Measurements from ENCODE around the gene FAM168A.

The FAM168A gene

DNA sequence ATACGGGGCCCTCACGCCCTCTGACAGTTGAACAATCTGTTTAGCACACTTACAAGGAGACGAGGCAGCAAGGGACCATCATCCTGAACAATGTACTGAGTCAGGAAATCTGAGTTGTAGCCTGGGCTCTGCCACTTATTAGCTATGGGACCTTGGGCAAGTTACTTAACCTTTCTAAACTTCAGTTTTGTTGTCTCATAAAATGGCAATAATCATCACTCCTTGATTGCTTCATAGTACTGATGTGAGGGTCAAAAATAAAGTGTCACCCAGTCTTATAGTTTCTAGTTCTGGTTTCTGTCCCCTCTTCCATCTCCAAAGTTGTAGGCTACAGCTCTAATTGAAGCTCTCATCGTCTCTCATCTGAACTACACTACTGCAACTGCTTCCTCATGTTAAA is 175.0 kb downstream of the FAM168A start:
- no peak overlapping the region for H3K27ac Mint-ChIP-seq
- H3K4me1 Mint-ChIP-seq (ENCODE audit: low read depth), result peaks cover 2% of the 10 kb centered on the region
- H3K9me3 Mint-ChIP-seq, result no peaks in the 10 kb centered on the region
- DNase-seq (ENCODE audit: low spot score), result no peak
- H3K36me3 Mint-ChIP-seq (ENCODE audit: low read depth), result peaks cover 7% of the 10 kb centered on the region
- no peak overlapping the region for H3K4me3 Mint-ChIP-seq
- no peaks in the 10 kb centered on the region for H3K27me3 Mint-ChIP-seq (ENCODE audit: low read depth)

GRCh38 chr11:73420136-73420535 is 177.8 kb downstream of the FAM168A start:
- DNase-seq (ENCODE audit: low spot score), result no peak
- Mint-ChIP-seq H3K4me3 (no peak overlapping the region), H3K9me3 (no peaks in the 10 kb centered on the region), H3K27ac (no peak overlapping the region), H3K4me1 (ENCODE audit: low read depth) (peaks cover 3% of the 10 kb centered on the region), H3K27me3 (ENCODE audit: low read depth) (no peaks in the 10 kb centered on the region), H3K36me3 (ENCODE audit: low read depth) (peaks cover 12% of the 10 kb centered on the region)

- H3K36me3 Mint-ChIP-seq (ENCODE audit: low read depth), result peaks cover 13% of the 10 kb centered on the region
- H3K4me1 Mint-ChIP-seq (ENCODE audit: low read depth), result peaks cover 7% of the 10 kb centered on the region
- no peaks in the 10 kb centered on the region for H3K27me3 Mint-ChIP-seq (ENCODE audit: low read depth)
- no peak for DNase-seq (ENCODE audit: low spot score)
- no peak overlapping the region for H3K27ac Mint-ChIP-seq
- H3K9me3 Mint-ChIP-seq, result no peaks in the 10 kb centered on the region
- H3K4me3 Mint-ChIP-seq, result no peak overlapping the region
These were observed 181.1 kb downstream of the FAM168A start for GRCh38 chr11:73416786-73417185.

- Mint-ChIP-seq H3K27me3 (ENCODE audit: low read depth) (no peaks in the 10 kb centered on the region), H3K36me3 (ENCODE audit: low read depth) (peaks cover 14% of the 10 kb centered on the region), H3K4me3 (no peak overlapping the region), H3K9me3 (no peaks in the 10 kb centered on the region), H3K4me1 (ENCODE audit: low read depth) (peaks cover 7% of the 10 kb centered on the region), H3K27ac (no peak overlapping the region)
- no peak for DNase-seq (ENCODE audit: low spot score)
These were observed 181.9 kb downstream of the FAM168A start for GRCh38 chr11:73415854-73416615.

DNA sequence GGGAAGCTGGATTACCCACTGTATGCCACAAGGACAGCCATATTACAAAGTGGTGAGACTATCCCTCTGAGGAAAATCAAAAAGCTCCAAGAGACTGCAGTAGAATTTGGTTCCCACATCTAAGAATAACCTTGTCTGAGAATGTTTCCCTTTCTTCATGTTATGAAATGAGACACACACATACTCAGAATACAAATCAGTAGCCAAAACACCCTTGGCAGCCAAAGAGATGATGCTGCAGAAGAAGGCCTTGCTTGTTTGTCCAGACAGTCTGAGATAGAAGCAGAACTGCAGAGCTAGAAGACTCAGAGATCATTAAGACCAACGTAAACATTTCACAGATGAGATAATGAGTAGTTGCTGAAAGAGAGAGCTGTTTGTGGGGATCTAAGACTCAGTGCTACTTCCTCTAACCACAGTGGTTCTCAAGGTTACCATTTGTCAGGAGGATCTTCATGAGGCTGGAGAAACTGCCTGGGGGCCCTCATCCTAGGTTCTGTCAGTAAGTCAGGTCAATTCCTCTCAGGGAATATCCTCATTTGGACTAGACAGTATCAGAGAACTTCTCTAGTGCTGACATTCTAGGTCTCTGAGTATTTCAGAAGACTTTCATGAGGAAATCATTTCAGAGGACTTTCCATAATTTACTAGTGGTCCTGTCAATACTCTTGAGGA is 182.8 kb downstream of the FAM168A start:
- H3K4me1 Mint-ChIP-seq (ENCODE audit: low read depth), result peaks cover 7% of the 10 kb centered on the region
- no peak overlapping the region for H3K27ac Mint-ChIP-seq
- H3K4me3 Mint-ChIP-seq, result no peak overlapping the region
- H3K27me3 Mint-ChIP-seq (ENCODE audit: low read depth), result no peaks in the 10 kb centered on the region
- H3K9me3 Mint-ChIP-seq, result no peaks in the 10 kb centered on the region
- no peak for DNase-seq (ENCODE audit: low spot score)
- H3K36me3 Mint-ChIP-seq (ENCODE audit: low read depth), result peaks cover 14% of the 10 kb centered on the region

DNA sequence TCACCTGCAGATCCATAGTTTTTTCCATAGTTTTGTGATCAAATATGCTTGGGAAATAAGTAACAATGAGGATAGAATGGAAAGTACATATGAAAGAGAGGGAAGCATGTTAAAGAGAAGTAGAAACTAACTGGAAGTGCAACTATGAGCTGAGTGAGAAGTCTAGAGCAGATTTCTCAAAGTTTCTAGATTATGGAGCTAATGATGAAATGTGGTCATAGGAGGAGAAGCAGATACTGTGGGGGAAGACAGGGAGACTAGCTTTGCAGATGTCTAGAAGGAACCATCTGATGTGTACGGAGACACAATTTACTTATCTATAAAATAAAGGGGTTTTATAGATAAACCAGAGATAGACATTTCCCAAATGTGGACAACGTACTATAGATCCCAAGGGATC is 184.7 kb downstream of the FAM168A start:
- no peak for DNase-seq (ENCODE audit: low spot score)
- Mint-ChIP-seq H3K4me1 (ENCODE audit: low read depth) (peaks cover 7% of the 10 kb centered on the region), H3K27me3 (ENCODE audit: low read depth) (no peaks in the 10 kb centered on the region), H3K27ac (no peak overlapping the region), H3K4me3 (no peak overlapping the region), H3K9me3 (no peaks in the 10 kb centered on the region), H3K36me3 (ENCODE audit: low read depth) (peaks cover 20% of the 10 kb centered on the region)

- DNase-seq (ENCODE audit: low spot score), result no peak
- Mint-ChIP-seq H3K36me3 (ENCODE audit: low read depth) (peaks cover 22% of the 10 kb centered on the region), H3K27me3 (ENCODE audit: low read depth) (no peaks in the 10 kb centered on the region), H3K27ac (no peak overlapping the region), H3K9me3 (no peaks in the 10 kb centered on the region), H3K4me1 (ENCODE audit: low read depth) (peaks cover 7% of the 10 kb centered on the region), H3K4me3 (no peak overlapping the region)
These were observed 185.6 kb downstream of the FAM168A start for GRCh38 chr11:73412308-73412707.

DNA sequence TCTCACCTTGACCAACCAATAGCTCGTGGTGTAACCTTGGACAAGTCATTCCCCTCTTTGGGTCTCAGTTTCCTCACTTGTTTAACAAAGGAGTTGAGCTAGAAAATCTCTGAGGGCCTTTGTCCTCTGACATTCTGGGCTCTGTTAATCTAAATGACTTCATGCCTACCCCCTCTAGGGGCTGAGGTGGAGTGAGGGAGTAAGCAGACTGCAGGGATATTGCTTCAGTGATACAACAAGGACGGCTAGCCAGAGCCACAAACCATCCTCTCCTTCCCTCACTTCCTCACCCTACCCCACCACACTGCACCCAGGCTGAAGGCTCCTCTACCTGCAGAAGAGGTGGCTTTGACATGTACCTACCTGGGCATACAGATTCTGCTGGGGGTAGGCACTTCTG is 186.9 kb downstream of the FAM168A start:
- no peak for DNase-seq (ENCODE audit: low spot score)
- Mint-ChIP-seq H3K4me3 (no peak overlapping the region), H3K36me3 (ENCODE audit: low read depth) (peaks cover 24% of the 10 kb centered on the region), H3K27me3 (ENCODE audit: low read depth) (no peaks in the 10 kb centered on the region), H3K9me3 (no peaks in the 10 kb centered on the region), H3K4me1 (ENCODE audit: low read depth) (peaks cover 7% of the 10 kb centered on the region), H3K27ac (no peak overlapping the region)

DNA sequence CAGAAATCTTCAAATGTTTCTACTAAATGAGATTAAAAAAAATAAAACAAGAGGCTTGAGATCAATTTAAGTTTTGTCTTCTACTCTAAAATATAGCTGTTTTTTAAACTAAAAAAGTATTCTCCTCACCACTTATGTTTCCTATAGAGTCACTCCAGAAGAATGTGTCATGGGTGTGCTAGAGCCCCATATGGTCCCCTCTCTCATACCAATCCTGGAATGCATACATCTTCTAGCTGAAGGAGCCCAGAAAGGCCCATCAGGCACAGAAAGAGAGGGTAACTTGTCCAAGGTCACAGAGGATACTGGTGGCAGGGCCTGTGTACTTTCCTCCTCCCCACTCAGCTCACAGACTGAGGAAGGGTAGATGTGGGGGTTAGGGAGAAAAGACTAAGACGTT is 187.3 kb downstream of the FAM168A start:
- Mint-ChIP-seq H3K4me1 (ENCODE audit: low read depth) (peaks cover 5% of the 10 kb centered on the region), H3K27me3 (ENCODE audit: low read depth) (no peaks in the 10 kb centered on the region), H3K27ac (no peak overlapping the region), H3K9me3 (no peaks in the 10 kb centered on the region), H3K4me3 (no peak overlapping the region), H3K36me3 (ENCODE audit: low read depth) (peaks cover 24% of the 10 kb centered on the region)
- DNase-seq (ENCODE audit: low spot score), result no peak

DNA sequence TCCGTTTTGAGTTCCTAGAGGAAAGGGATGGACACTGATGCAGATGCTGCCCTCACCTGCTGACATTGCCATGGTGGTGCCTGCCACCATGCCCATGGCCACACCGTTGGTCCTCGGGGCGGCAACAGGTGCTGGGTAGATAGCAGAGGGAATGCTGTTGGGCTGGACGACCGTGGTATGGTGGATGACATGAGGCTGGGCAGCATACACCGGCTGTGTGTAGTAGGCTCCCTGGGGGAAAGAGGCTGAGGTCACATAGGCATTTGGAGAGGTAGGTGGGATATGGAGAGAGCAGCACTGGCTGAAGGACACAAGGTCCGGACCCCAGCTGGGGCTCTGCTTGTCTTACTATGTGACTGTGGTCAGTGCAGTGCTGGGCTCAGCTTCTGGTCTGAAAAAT is 188.5 kb downstream of the FAM168A start:
- H3K4me3 Mint-ChIP-seq, result no peak overlapping the region
- no peaks in the 10 kb centered on the region for H3K4me1 Mint-ChIP-seq (ENCODE audit: low read depth)
- peaks cover 26% of the 10 kb centered on the region for H3K36me3 Mint-ChIP-seq (ENCODE audit: low read depth)
- H3K27ac Mint-ChIP-seq, result no peak overlapping the region
- H3K27me3 Mint-ChIP-seq (ENCODE audit: low read depth), result no peaks in the 10 kb centered on the region
- no peaks in the 10 kb centered on the region for H3K9me3 Mint-ChIP-seq
- no peak for DNase-seq (ENCODE audit: low spot score)

DNA sequence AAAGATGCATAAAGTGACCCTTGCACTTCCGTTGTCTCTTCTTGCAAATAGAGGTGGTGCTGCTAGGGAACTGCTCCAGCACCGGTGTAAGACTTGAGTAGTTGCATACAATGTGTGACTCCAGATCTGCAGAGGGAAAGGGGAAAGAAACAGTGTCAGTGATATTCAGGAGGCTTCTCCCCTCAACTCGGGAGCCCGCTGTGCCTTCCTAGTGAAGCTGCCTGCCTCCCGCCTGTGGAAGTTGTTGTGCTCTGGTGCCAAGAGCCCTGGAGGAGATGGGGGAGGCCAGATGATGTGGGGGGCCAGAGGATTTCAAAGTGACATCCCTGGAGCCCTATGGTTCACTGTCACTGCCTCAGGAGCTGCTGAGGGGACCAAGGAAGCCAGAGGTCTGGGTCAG is 191.3 kb downstream of the FAM168A start:
- H3K4me3 Mint-ChIP-seq, result no peak overlapping the region
- peaks cover 24% of the 10 kb centered on the region for H3K36me3 Mint-ChIP-seq (ENCODE audit: low read depth)

DNA sequence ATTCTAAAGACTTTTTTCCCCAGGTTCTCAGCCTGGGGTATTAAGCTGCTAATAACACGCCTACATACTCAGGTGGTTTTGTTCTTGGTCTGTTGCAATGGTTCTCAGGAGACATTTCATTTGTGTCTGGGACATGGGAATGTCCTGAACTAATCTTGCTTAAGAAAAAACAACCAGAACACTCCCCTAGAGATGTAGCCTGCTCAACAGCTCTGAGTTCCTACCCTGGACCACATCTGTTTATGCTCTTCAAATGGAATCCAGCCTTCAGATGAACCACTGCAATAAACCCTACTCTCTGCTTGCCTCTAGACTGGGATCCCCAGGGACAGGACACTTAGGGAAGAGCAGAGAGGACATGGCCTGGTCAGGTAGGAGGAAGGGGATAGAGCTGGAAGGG is 191.8 kb downstream of the FAM168A start:
- no peaks in the 10 kb centered on the region for H3K4me1 Mint-ChIP-seq (ENCODE audit: low read depth)
- DNase-seq (ENCODE audit: low spot score), result no peak
- H3K4me3 Mint-ChIP-seq, result no peak overlapping the region
- H3K9me3 Mint-ChIP-seq, result no peaks in the 10 kb centered on the region
- H3K27me3 Mint-ChIP-seq (ENCODE audit: low read depth), result no peaks in the 10 kb centered on the region
- no peak overlapping the region for H3K27ac Mint-ChIP-seq
- H3K36me3 Mint-ChIP-seq (ENCODE audit: low read depth), result peaks cover 24% of the 10 kb centered on the region

More for the DNA sequence above, 191.3 kb downstream of the FAM168A start:
- no peak for DNase-seq (ENCODE audit: low spot score)
- H3K4me1 Mint-ChIP-seq (ENCODE audit: low read depth), result no peaks in the 10 kb centered on the region
- H3K27me3 Mint-ChIP-seq (ENCODE audit: low read depth), result no peaks in the 10 kb centered on the region
- H3K9me3 Mint-ChIP-seq, result no peaks in the 10 kb centered on the region
- H3K27ac Mint-ChIP-seq, result no peak overlapping the region

GRCh38 chr11:73405146-73405510 is 192.8 kb downstream of the FAM168A start:
- H3K36me3 Mint-ChIP-seq (ENCODE audit: low read depth), result peaks cover 24% of the 10 kb centered on the region
- DNase-seq (ENCODE audit: low spot score), result no peak
- H3K4me3 Mint-ChIP-seq, result no peak overlapping the region
- H3K4me1 Mint-ChIP-seq (ENCODE audit: low read depth), result no peaks in the 10 kb centered on the region
- no peaks in the 10 kb centered on the region for H3K9me3 Mint-ChIP-seq
- no peak overlapping the region for H3K27ac Mint-ChIP-seq
- H3K27me3 Mint-ChIP-seq (ENCODE audit: low read depth), result no peaks in the 10 kb centered on the region

DNA sequence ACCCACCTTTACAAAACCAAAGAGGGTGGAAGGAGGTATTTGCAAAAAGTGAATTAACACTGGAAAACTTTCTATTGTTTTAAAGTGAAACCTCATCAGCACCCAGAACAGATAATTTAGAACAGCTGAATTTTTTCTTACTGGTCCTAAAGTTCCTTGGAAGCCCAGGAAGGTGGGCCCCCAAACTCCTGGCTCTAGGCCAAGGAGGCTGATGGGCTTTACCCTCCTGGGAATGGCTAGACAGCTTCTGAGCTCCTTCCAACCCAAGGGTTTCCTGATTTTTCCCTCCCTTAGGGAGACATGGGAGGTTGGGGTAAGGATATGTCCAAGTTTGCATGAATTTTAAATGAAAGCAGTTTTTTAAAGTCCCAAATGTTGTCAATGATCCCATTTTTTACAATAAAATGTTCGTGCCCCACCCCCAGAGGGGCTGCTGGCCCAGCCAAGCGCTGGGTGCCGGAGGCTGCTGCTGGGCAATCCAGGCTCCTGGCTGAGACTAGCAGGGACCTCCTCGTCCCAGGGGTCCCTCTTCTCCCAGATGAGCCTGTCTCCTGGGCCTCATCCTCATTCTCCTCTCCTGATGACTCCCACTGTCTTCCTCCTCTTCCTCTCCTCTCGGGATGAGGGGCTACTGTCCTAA is 193.3 kb downstream of the FAM168A start:
- DNase-seq (ENCODE audit: low spot score), result no peak
- H3K27me3 Mint-ChIP-seq (ENCODE audit: low read depth), result no peaks in the 10 kb centered on the region
- H3K4me3 Mint-ChIP-seq, result no peak overlapping the region
- H3K36me3 Mint-ChIP-seq (ENCODE audit: low read depth), result peaks cover 24% of the 10 kb centered on the region
- H3K9me3 Mint-ChIP-seq, result no peaks in the 10 kb centered on the region
- H3K4me1 Mint-ChIP-seq (ENCODE audit: low read depth), result no peaks in the 10 kb centered on the region
- no peak overlapping the region for H3K27ac Mint-ChIP-seq
